GM19324 (cell line): Measurements from ENCODE around the gene RXFP2.
A peak's percentile ranks its signal among the peaks of the same experiment; 100 is the strongest.

ENCODE experiments used
- ATAC-seq: cut with Tn5 transposase; IDR thresholded peaks from one replicate; pipeline ENCODE4 v1.9.1; 2021; ENCODE audit warnings: mild to moderate bottlenecking, moderate library complexity; ENCODE audit not compliant: unreplicated experiment, low FRiP score

The RXFP2 gene, protein sequence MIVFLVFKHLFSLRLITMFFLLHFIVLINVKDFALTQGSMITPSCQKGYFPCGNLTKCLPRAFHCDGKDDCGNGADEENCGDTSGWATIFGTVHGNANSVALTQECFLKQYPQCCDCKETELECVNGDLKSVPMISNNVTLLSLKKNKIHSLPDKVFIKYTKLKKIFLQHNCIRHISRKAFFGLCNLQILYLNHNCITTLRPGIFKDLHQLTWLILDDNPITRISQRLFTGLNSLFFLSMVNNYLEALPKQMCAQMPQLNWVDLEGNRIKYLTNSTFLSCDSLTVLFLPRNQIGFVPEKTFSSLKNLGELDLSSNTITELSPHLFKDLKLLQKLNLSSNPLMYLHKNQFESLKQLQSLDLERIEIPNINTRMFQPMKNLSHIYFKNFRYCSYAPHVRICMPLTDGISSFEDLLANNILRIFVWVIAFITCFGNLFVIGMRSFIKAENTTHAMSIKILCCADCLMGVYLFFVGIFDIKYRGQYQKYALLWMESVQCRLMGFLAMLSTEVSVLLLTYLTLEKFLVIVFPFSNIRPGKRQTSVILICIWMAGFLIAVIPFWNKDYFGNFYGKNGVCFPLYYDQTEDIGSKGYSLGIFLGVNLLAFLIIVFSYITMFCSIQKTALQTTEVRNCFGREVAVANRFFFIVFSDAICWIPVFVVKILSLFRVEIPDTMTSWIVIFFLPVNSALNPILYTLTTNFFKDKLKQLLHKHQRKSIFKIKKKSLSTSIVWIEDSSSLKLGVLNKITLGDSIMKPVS

DNA sequence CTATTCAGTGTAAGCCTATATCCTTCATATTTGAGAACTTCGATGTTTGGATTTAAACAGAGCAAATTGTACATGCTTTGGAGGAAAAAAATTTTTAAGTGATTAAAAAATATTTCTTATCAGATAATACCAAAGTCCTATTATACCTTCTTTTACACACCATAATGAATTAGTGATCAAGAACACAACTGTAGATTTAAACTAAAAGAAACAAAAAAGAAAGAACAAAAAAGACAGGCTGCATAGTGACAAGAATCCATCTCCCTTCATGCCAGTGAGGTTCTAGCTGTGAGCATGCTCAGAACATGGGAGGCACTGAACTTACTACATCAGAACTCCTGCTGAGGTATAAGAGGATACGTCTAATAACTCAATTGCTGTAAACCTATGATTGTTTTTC is at the start of gene RXFP2:
Gene RXFP2, plus strand, starts transcription at position 301 of the 400 bp plus-strand sequence. Its CDS starts 87 bp downstream, at position 388.
- no peak for ATAC-seq

GRCh38 chr13:31697290-31697689 is 42.0 kb upstream of the RXFP2 start:
- ATAC-seq: no peak

DNA sequence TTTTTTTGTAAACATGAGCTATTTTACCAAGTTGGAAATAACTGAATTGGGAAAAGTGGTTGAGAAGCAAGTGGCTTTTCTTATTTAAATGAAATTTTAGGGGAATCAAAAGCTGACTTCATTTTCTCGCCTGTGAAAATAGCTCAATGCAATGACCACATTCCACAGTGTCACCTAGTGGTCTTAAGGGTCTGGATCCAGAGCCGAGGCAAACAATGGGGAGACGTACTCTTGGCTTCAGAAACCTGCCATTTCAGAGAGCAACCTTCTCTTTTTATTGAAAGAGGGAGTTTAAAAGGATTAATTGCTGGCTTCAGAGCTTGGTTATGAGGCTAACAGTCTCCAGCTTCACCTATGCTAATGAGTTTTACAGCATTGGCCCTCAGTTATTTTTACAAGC is 39.7 kb upstream of the RXFP2 start:
- ATAC-seq: no peak

- no peak for ATAC-seq
Observed at GRCh38 chr13:31703780-31704179, 35.5 kb upstream of the RXFP2 start.

GRCh38 chr13:31706105-31706504 is 33.2 kb upstream of the RXFP2 start:
- ATAC-seq: no peak

- no peak for ATAC-seq
Observed at GRCh38 chr13:31717583-31717982, 21.7 kb upstream of the RXFP2 start.

GRCh38 chr13:31719214-31719613 is 20.1 kb upstream of the RXFP2 start:
- no peak for ATAC-seq

GRCh38 chr13:31722673-31723072 is 16.7 kb upstream of the RXFP2 start:
- ATAC-seq: no peak

- no peak for ATAC-seq
Observed at GRCh38 chr13:31725841-31726240, 13.5 kb upstream of the RXFP2 start.

DNA sequence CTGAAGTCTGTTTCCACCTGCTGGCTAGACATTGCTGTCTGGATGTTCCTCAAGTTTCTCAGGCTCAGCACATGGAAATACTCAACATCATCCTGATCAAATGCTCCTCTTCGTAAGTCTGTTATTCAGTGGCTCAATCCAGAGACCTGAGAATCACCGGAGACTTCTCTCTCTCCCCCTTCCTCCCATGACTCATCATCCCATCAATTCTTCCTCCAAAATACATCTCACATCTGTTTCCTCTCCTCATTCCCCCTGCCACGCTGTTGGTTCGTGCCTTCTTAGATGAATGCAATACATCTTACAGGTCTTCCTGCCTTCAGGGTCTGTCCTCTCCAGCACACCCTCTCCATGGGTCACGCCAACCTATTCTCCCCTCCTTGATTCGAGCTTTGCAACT is 7.4 kb upstream of the RXFP2 start:
- no peak for ATAC-seq

- no peak for ATAC-seq
Observed at GRCh38 chr13:31733066-31733465, 6.3 kb upstream of the RXFP2 start.

DNA sequence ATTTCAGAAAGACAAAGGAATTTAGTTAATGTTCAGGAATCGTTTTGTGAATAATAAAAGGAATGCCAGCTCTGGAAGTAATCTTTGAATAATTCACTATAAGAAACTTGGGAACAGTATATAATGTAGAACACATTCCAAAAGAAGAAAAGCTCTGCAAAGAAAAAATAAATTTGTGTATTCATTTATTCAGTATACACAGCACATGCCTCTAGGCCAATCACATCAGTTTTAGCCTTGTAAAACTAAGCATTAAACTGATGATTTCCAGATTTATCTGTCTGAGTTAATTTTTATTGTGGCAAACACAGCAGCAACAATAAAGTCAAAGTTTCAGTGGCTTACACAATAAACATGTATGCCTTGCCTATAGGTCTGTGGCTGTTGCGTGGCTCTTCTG is 5.7 kb upstream of the RXFP2 start:
- ATAC-seq: no peak

DNA sequence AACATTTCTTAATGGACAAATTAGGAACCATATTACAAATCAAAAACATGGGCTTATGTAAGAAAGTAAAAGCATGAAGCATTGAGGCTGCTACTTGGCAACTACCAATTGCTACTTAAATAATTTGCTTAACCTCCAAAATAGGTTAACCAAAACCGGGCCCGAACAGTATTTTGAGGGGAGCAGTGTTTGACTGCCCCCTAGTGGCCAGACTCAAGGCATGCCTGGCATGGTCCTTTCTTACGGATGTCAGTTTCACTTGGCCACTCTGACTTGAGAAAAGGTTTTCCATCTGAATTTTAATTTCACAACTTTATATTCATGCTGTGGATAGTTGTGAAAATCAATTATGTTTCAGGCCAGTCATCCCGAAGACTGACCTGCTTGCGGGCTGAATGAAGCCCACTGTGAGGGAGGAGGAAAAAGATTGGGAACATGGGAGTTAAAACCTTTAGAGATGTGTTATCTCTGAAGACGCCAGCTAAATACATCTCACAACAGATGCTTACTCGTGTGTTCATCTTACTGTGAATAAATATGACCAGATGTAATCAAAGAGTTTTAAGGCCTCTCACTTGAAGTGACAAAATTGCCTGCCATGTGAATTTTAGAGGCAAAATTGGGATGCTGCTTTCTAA is 2.9 kb downstream of the RXFP2 start:
- peak; percentile 82 for ATAC-seq

DNA sequence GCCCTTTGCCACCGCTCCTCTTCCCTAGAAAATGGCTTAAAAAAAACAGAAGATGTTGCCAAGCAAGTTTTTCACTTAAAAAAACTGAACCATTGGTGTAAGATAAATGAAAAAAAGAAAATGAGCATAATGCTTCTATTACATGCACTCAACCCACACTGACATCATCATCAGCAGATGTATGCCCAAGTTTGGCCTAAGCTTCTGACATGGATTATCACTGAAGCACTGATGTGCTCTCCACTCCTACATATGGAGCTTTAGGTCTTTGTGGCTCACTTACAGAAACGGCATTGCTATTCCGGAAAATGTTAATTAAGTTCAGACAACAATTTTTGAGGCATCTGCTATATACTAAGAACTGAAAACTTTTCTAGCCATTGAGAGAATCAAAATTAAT is 8.0 kb downstream of the RXFP2 start:
- ATAC-seq: no peak

- ATAC-seq: no peak
Observed at GRCh38 chr13:31747966-31748365, 8.6 kb downstream of the RXFP2 start.

GRCh38 chr13:31749929-31750328 is 10.6 kb downstream of the RXFP2 start:
- no peak for ATAC-seq

GRCh38 chr13:31755211-31755610 is 15.9 kb downstream of the RXFP2 start:
- no peak for ATAC-seq

GRCh38 chr13:31755803-31756212 is 16.5 kb downstream of the RXFP2 start:
- no peak for ATAC-seq

- no peak for ATAC-seq
Observed at GRCh38 chr13:31756346-31756745, 17.0 kb downstream of the RXFP2 start.

DNA sequence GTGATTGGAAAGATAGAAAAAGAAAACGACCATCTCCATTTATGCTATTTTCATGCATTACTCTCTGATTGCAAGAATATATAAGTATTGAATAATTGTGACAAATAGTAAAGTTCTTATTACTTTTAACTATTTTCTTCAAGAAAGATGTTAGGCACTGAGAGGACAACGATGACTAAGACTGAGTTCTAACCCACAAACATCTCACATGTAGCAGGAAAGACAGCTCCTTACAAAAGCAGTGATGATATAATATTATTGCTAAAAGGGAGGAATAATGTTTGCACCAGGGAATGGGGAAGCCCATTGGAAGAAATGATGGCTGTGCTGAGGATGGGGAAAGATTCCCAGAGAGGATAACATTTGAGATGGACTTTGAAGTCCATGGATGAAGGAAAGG is 22.6 kb downstream of the RXFP2 start:
- no peak for ATAC-seq

GRCh38 chr13:31764556-31764955 is 25.2 kb downstream of the RXFP2 start:
- ATAC-seq: no peak
